ENCODE measurements around the gene SYNPR. TPM values are rescaled to one million over a fixed set of nuclear protein-coding genes. Genes with fewer than 3 reads are reported as not detected.

SYNPR gene
- total RNA-seq, 6 experiments from 2014 or later = not detected

DNA sequence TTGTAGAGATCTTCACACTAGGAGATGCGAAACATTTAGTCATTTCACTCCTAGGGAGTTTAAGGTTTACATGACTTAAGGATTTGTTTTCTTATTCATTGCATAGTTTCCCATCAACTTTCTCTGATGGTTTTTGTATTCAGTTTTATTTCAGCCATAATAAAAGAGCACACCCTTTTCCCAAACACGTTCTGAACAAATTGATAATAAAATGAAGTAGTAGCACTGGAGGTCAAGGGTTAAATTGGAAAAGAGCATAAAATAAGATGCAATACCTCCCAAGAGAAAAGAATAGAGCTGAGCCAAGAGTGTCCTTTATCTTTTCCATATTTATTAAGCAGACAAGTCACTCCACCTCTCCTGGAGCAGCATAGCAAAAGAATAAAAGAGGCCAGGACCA is 104.9 kb downstream of the SYNPR start:
- no peak for TF ChIP-seq POLR2A (IDR thresholded peaks at IDR 0.05)
- TF ChIP-seq, protein P1, sequence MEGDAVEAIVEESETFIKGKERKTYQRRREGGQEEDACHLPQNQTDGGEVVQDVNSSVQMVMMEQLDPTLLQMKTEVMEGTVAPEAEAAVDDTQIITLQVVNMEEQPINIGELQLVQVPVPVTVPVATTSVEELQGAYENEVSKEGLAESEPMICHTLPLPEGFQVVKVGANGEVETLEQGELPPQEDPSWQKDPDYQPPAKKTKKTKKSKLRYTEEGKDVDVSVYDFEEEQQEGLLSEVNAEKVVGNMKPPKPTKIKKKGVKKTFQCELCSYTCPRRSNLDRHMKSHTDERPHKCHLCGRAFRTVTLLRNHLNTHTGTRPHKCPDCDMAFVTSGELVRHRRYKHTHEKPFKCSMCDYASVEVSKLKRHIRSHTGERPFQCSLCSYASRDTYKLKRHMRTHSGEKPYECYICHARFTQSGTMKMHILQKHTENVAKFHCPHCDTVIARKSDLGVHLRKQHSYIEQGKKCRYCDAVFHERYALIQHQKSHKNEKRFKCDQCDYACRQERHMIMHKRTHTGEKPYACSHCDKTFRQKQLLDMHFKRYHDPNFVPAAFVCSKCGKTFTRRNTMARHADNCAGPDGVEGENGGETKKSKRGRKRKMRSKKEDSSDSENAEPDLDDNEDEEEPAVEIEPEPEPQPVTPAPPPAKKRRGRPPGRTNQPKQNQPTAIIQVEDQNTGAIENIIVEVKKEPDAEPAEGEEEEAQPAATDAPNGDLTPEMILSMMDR (IDR thresholded peaks at IDR 0.05) = no peak
- WGBS (ENCODE audit: insufficient coverage, low coverage, low lambda C conversion rate, missing lambda C conversion rate) = 35% methylated on average over 2 of the region's 2 CpGs
- intact Hi-C loops (cut with DNase I) = no loop called here
- H3K36me3 ChIP-seq = no peaks in the 10 kb centered on the region
- no peak overlapping the region for H3K27ac ChIP-seq
- ATAC-seq = no peak
- H3K4me1 ChIP-seq = no peaks in the 10 kb centered on the region
- no peaks in the 10 kb centered on the region for H3K9me3 ChIP-seq
- H3K27me3 ChIP-seq = no peaks in the 10 kb centered on the region
- no peak for DNase-seq
- no peak overlapping the region for H3K4me3 ChIP-seq

DNA sequence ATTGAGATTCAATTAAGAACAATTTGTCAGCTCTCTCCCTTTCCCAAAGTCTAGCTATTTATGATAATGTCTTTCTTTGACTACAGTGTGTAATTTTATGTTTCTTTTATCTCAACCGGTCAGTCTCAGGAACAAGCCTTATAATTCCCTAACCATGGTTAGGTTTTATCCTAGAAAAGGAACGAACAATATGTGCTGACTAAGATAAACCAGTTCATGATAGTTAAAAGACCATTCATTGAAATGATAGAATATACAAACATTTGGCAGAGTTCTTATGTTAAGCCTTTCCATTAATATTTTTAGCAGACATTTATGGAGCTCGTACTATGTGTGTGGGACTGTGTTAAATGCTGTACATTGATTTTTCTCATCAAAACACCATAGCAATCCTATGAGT is 106.3 kb downstream of the SYNPR start:
- TF ChIP-seq, protein P1 (IDR thresholded peaks at IDR 0.05) = no peak
- no peak for TF ChIP-seq POLR2A (IDR thresholded peaks at IDR 0.05)
- intact Hi-C loops (cut with DNase I) = no loop called here
- Histone ChIP-seq H3K9me3 (no peaks in the 10 kb centered on the region), H3K4me3 (no peak overlapping the region), H3K36me3 (no peaks in the 10 kb centered on the region), H3K4me1 (no peaks in the 10 kb centered on the region), H3K27me3 (no peaks in the 10 kb centered on the region), H3K27ac (no peak overlapping the region)
- ATAC-seq (no peak), DNase-seq (no peak)
- 38% methylated on average over 3 of the region's 3 CpGs for WGBS (ENCODE audit: insufficient coverage, low coverage, low lambda C conversion rate, missing lambda C conversion rate)

DNA sequence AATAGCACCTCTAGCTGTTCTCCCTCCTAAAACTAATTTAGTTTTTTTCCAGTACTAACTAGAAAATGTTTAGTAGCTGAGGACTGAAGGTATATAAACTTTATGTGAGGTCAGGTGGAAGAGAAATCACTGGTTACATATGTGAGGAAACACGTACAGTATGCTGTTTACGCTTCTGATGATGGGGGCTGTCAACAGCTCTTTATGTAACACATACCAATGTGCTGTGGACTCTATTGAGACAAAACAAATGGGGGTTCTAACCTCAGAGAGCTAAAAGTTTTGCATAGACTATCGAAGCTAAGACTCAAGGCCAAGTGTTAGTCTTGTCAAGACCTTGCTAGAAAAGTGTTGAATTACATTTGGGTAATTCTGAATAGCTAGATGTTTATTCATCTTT is 107.5 kb downstream of the SYNPR start:
- intact Hi-C loops (cut with DNase I) = no loop called here
- no peak overlapping the region for H3K4me3 ChIP-seq
- TF ChIP-seq POLR2A (IDR thresholded peaks at IDR 0.05) = no peak
- TF ChIP-seq, protein P1 (IDR thresholded peaks at IDR 0.05) = no peak
- H3K27me3 ChIP-seq = no peaks in the 10 kb centered on the region
- ATAC-seq = no peak
- H3K9me3 ChIP-seq = no peaks in the 10 kb centered on the region
- no peaks in the 10 kb centered on the region for H3K4me1 ChIP-seq
- no peak overlapping the region for H3K27ac ChIP-seq
- no peak for DNase-seq
- 48% methylated on average over 3 of the region's 3 CpGs for WGBS (ENCODE audit: insufficient coverage, low coverage, low lambda C conversion rate, missing lambda C conversion rate)
- H3K36me3 ChIP-seq = no peaks in the 10 kb centered on the region

DNA sequence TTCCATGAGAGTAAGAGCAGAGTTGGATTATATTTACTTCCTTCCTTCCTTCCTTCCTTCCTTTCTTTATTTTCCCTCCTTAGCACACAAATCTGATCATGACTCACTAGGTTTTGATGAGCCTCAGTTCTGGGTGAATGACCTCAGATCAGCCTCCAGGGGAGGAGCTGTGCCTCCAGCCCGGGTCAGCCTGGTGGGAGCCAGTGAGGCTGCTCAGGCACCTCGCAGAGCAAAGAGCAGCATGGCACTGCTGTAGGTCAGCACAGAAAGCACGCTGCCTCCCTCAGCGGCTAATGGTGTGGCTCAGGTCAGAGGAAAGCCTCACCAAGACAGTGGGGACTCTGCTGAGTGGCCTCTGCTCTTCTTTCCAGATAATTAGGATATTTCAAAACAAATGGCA is 108.5 kb downstream of the SYNPR start:
- 26% methylated on average over 4 of the region's 4 CpGs for WGBS (ENCODE audit: insufficient coverage, low coverage, low lambda C conversion rate, missing lambda C conversion rate)
- intact Hi-C loops (cut with DNase I) = no loop called here
- no peaks in the 10 kb centered on the region for H3K27me3 ChIP-seq
- H3K4me1 ChIP-seq = no peaks in the 10 kb centered on the region
- peak in 1 of 4 donors; percentile 59 for ATAC-seq
- no peaks in the 10 kb centered on the region for H3K36me3 ChIP-seq
- DNase-seq = no peak
- no peak for TF ChIP-seq POLR2A (IDR thresholded peaks at IDR 0.05)
- TF ChIP-seq, protein P1 (IDR thresholded peaks at IDR 0.05) = no peak
- no peak overlapping the region for H3K4me3 ChIP-seq
- no peak overlapping the region for H3K27ac ChIP-seq
- H3K9me3 ChIP-seq = no peaks in the 10 kb centered on the region

DNA sequence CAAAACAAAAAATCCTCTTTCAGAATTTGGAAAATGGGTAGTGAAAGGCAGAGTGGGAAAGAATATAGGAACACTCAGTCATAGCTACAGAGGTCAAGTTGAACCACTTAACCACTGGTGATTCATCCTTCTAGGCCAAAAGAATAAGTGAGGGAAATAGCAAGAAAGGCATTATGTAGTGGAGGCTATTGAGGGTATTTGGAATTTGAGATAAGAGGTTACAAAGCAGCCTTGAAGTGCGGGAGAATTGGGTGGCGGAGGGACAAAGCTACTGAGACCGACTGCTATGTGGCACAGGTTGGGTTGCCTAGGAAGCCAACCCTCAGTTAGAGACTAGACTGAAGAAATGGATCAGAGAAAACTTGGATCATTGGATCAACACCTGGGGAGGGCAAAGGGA is 109.5 kb downstream of the SYNPR start:
- Histone ChIP-seq H3K27ac (no peak overlapping the region), H3K4me1 (no peaks in the 10 kb centered on the region), H3K36me3 (no peaks in the 10 kb centered on the region), H3K27me3 (no peaks in the 10 kb centered on the region), H3K9me3 (no peaks in the 10 kb centered on the region), H3K4me3 (no peak overlapping the region)
- intact Hi-C loops (cut with DNase I) = no loop called here
- no peak for ATAC-seq
- DNase-seq = no peak
- TF ChIP-seq, protein P1 (IDR thresholded peaks at IDR 0.05) = no peak
- TF ChIP-seq POLR2A (IDR thresholded peaks at IDR 0.05) = no peak
- 67% methylated on average over 3 of the region's 3 CpGs for WGBS (ENCODE audit: insufficient coverage, low coverage, low lambda C conversion rate, missing lambda C conversion rate)

Data from right lobe of liver (tissue), 6 donors.